ENCODE measurements around the gene GATAD2A. TPM values are rescaled to one million over a fixed set of nuclear protein-coding genes. Genes with fewer than 3 reads are reported as not detected.
"Not testable (repeated sequence)": the region's sequence is repeated elsewhere in the genome, so short reads cannot be mapped to it uniquely, and the experiment has no call there.

GATAD2A gene
- total RNA-seq, 3 donors from 2014 or later: 89.3 to 117 (median 107) TPM

DNA sequence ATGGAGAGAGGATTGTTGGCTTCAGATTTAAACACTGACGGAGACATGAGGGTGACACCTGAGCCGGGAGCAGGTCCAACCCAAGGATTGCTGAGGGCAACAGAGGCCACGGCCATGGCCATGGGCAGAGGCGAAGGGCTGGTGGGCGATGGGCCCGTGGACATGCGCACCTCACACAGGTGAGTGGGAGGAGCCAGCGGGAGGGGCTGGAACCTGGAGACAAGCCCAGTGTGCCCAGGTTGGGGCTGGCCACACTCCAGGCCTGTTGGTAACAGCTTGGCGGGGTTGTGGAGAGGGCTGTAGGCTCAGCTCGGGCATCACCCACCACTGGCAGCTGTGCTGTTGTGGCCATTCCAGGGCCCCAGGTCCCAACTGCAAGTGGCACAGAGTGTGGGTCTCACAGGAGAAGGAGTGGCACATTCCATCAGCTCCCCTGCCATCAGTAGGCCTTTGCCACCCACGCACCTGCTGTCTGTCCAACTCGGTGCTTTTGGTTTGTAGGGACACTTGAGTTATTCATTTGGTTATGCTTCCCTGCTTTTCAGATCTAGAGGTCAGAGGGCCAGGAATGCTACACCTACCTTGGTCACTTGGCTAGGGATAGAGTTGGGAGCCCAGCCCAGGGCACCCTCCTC is 60.1 kb downstream of the GATAD2A start:
- intact Hi-C loops (cut with DNase I, micrococcal nuclease): no loop called here
- peaks cover 44% of the 10 kb centered on the region for H3K4me1 ChIP-seq (ENCODE audit: low read depth)
- TF ChIP-seq, protein P1, sequence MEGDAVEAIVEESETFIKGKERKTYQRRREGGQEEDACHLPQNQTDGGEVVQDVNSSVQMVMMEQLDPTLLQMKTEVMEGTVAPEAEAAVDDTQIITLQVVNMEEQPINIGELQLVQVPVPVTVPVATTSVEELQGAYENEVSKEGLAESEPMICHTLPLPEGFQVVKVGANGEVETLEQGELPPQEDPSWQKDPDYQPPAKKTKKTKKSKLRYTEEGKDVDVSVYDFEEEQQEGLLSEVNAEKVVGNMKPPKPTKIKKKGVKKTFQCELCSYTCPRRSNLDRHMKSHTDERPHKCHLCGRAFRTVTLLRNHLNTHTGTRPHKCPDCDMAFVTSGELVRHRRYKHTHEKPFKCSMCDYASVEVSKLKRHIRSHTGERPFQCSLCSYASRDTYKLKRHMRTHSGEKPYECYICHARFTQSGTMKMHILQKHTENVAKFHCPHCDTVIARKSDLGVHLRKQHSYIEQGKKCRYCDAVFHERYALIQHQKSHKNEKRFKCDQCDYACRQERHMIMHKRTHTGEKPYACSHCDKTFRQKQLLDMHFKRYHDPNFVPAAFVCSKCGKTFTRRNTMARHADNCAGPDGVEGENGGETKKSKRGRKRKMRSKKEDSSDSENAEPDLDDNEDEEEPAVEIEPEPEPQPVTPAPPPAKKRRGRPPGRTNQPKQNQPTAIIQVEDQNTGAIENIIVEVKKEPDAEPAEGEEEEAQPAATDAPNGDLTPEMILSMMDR (IDR thresholded peaks at IDR 0.05): no peak
- peak in 1 of 3 donors; percentile 51 for DNase-seq
- ATAC-seq: no peak
- H3K9me3 ChIP-seq: peaks cover 23% of the 10 kb centered on the region
- H3K36me3 ChIP-seq (ENCODE audit: low read depth): no peaks in the 10 kb centered on the region
- H3K4me3 ChIP-seq: no peak overlapping the region

DNA sequence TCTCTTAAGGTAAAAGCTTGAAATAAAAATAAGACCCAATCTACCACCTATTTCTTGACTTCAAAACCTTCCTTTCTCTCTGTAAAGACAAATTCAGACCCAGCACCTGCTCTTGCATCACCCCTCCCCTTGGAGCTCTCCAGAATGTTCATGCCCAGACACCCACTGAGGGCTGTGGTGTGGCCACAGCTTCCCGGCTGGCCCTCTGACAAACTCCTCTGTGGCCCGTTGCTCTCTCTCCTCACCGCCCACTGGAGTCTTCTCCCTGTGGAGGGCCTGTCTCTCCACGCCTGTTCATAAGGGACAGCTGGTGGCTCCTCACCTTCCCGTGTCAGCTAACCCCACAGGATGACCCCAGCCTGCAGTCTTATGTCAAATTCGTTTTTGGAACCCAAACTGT is 60.7 kb downstream of the GATAD2A start:
- intact Hi-C loops (cut with DNase I, micrococcal nuclease): no loop called here
- no peak overlapping the region for H3K4me3 ChIP-seq
- ATAC-seq: no peak

DNA sequence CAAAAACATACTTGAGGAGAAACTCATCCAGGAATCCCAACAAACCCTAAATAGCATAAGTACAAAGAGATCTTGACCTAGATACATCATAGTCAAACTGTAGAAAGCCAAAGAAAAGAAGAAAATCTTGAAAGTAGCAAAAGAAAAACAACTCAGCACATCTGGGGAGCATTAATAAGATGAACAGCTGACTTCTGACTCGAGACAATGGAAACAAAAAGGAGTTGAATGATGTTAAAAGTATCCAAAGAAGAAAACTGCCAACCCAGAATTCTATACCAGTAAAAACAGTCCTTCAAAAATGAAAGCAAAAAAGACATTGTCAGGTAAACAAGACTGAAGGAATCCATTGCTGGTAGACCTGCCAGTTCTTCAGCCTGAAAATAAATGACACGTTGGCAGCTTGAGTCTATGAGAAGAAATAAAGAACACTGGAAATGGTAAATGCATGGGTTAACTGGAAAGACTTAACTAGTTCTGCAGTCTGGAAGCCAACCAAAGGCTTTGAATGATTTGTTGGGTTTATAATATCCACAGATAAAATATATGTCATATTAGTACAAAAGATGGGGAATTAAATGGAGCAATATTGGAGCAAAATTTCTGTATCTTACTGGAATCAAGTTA is 63.1 kb downstream of the GATAD2A start:
- TF ChIP-seq, protein P1 (IDR thresholded peaks at IDR 0.05): no peak
- H3K36me3 ChIP-seq (ENCODE audit: low read depth): no peaks in the 10 kb centered on the region
- intact Hi-C loops (cut with DNase I, micrococcal nuclease): no loop called here

More for the DNA sequence above, 60.7 kb downstream of the GATAD2A start:
- Histone ChIP-seq H3K9me3 (peaks cover 23% of the 10 kb centered on the region), H3K4me1 (ENCODE audit: low read depth) (peaks cover 46% of the 10 kb centered on the region), H3K36me3 (ENCODE audit: low read depth) (no peaks in the 10 kb centered on the region)
- TF ChIP-seq, protein P1 (IDR thresholded peaks at IDR 0.05): no peak
- peak in 1 of 3 donors; percentile 23 for DNase-seq

DNA sequence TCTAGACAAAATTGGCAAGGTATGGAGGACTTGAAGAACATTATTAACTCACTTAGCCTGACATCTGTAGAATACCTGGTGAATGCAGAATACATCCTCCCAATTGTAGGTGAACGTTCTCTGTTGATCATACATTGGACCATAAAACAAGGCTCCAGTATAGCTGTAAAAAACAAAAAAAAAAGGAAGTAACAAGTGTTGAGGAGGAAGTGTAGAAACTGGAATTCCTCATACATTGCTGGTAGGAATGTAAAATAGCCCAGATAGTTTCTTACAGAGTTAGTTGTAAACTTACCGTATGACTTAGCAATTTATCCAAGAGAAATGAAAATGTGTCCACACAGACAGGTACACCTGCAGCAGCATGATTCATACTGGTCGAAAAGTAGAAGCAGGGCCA is 65.1 kb downstream of the GATAD2A start:
- Histone ChIP-seq H3K4me1 (ENCODE audit: low read depth) (peaks cover 18% of the 10 kb centered on the region), H3K4me3 (no peak overlapping the region), H3K36me3 (ENCODE audit: low read depth) (no peaks in the 10 kb centered on the region), H3K9me3 (peaks cover 23% of the 10 kb centered on the region)
- TF ChIP-seq, protein P1 (IDR thresholded peaks at IDR 0.05): no peak
- DNase-seq (no peak), ATAC-seq (peak; percentile 73)
- intact Hi-C loops (cut with DNase I, micrococcal nuclease): no loop called here

More for the DNA sequence above, 63.1 kb downstream of the GATAD2A start:
- H3K4me3 ChIP-seq: no peak overlapping the region
- H3K9me3 ChIP-seq: peaks cover 23% of the 10 kb centered on the region
- ATAC-seq (no peak), DNase-seq (no peak)
- H3K4me1 ChIP-seq (ENCODE audit: low read depth): peaks cover 29% of the 10 kb centered on the region

DNA sequence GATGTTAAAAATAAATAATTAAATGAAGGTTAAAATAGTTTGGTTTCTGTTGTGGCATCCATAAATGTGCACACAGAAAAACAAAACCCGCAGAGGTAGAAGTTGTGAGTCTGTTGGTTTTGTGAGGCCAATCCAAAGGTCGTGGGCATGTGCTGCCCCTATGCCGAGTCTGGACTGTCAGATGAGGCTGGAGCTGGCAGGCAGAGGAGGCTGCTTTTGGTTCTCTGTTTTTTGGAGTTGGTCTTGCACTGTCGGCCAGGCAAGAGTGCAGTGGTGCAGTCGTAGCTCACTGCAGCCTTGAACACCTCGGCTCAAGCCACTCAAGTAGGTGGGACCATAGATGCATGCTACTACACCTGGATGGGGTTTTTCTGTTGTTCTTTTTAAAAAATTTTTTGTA is 66.2 kb downstream of the GATAD2A start:
- TF ChIP-seq, protein P1 (IDR thresholded peaks at IDR 0.05): no peak
- intact Hi-C loops (cut with DNase I, micrococcal nuclease): no loop called here
- peak in 1 of 3 donors; percentile 31 for DNase-seq
- no peak for ATAC-seq
- Histone ChIP-seq H3K4me1 (ENCODE audit: low read depth) (peaks cover 18% of the 10 kb centered on the region), H3K9me3 (peaks cover 23% of the 10 kb centered on the region), H3K4me3 (no peak overlapping the region), H3K36me3 (ENCODE audit: low read depth) (no peaks in the 10 kb centered on the region)

DNA sequence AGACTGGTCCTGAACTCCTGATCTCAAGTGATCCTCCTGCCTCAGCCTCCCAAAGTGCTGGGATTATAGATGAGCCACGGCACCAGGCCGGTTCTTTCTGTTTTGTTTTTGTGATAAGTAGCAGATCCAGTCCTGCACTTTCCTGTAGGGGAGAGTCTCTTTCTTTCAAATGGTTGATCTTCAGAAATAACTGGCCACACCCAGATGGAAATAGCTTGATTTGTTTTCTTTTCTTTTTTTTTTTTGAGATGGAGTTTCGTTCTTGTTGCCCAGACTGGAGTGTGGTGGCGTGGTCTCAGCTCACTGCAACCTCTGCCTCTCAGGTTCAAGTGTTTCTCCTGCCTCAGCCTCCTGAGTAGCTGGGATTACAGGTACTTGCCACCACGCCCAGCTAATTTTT is 66.6 kb downstream of the GATAD2A start:
- H3K4me3 ChIP-seq; intact Hi-C loops (cut with DNase I, micrococcal nuclease); ATAC-seq; H3K36me3 ChIP-seq (ENCODE audit: low read depth); DNase-seq: not testable (repeated sequence)
- Histone ChIP-seq H3K9me3 (peaks cover 23% of the 10 kb centered on the region), H3K4me1 (ENCODE audit: low read depth) (peaks cover 18% of the 10 kb centered on the region)

Measured in mucosa of descending colon (tissue), 3 donors.